Left renal cortex interstitium (tissue), 4 donors: ENCODE results near the gene IL20RB. TPM values are rescaled to one million over a fixed set of nuclear protein-coding genes. Genes with fewer than 3 reads are reported as not detected.
"Not testable (repeated sequence)": the region's sequence is repeated elsewhere in the genome, so short reads cannot be mapped to it uniquely, and the experiment has no call there.

ENCODE experiments used
- DNase-seq, 4 donors: peaks; one replicate each; pipeline ENCODE4 v3.0.0-alpha.2; 2013; ENCODE audit warnings: low read depth in 4 of 4, low spot score in 2 of 4, missing footprints in 1 of 4
- polyA plus RNA-seq, 4 donors: library from polyadenylated mRNA; unstranded; fragments of 120-200 nt; gene quantifications; one replicate each; pipeline ENCODE4 v1.2.1, GENCODE V29; 2013; ENCODE audit not compliant: insufficient read length in 4 of 4

Gene IL20RB
- polyA plus RNA-seq, 4 donors, result 0.29 to 0.54 (median 0.40) TPM

DNA sequence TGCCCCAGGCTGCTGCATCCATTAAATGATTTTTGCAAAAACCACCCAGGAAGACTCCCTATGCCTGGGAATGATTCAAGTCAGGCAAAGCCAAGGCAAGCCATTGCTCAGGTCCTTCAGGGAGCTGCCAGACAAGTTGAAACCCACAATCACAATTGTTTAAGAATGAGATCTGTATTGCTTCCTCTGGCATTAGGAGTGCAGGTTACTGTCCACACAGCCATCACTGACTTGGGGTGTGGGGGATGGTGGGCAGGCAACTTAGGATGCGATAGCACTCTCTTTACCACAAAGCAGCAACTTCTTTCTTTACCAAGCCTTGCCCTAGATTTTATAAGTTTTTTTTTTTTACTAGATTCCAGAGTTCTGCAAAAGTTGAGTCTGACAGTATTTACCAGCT lies 15.0 kb upstream of the IL20RB start:
- no peak for DNase-seq

DNA sequence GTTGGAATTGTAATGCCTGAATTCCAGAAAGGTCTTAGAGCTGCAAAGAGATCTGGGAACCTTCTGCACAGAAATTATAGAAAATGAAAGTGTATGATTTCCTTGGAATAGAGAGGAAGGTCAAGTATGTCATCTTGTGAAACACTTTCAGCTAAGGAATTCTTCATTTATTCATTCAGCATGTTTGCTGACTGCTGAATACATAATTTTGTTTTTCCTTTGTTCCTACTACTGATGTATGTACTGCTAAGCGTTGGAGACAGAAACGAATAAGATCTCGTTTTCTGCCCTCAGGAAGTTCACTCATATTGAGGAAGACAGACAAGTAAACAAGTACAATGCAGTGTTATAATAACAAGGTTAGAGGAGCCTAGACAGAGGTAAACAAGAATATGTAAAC lies 14.3 kb upstream of the IL20RB start:
- no peak for DNase-seq

DNA sequence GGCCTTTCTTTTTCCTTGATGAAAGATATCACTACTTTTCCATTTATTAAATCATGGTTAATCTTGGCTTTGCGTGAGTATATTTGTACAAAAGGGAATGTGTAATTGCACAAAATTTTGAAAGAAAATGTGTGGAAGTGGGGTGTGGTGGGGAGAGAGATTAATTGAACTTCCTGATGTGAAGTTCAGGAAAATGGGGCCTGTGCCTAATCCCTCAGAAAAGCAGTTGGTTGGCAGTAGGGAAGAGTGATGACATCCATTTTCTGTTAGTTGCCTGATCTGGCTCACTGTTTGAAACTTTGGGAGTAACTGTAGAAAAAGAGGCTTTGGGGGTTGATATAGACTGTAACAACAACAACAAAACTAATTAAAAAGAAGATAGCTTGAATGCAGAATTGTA lies 10.8 kb upstream of the IL20RB start:
- DNase-seq, result no peak

DNA sequence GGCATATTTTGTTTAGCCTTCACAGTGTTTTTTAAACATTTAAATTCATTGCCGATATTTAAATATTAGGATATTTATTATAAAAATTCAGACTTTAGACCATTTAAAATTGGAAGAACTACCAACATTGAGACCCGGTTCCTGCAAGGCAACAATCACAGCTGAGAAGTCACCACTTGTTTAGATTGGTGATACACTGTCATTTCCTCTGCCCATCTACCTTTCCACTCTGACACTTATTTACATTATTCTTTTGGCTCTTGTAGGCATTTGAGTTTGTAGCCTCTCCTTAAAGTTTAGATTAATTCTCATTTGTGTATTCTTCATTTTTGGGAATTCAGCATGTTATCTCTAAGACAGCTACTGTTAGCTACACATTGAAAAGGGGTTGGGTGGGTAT lies 10.3 kb upstream of the IL20RB start:
- DNase-seq, result no peak

GRCh38 chr3:136949146-136949545 lies 8.6 kb upstream of the IL20RB start:
- no peak for DNase-seq

DNA sequence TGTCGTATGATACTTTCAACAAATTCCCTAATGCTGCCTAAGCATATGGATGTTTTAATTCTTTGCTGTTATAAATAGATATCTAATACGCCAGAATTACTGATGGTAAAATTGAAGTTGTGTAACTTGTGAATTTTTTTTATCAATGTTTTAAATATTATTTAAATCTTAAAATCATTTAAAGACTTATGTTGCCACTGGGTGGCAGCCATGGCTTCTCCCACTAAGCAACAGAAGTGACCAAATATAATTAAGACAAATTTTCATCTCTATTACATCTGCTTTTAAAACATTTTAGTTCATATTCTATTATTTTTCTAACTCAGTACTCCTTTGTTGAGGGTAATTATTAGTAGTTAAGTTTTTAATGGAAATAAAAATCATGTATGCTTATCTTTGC lies 8.1 kb upstream of the IL20RB start:
- DNase-seq, result no peak

DNA sequence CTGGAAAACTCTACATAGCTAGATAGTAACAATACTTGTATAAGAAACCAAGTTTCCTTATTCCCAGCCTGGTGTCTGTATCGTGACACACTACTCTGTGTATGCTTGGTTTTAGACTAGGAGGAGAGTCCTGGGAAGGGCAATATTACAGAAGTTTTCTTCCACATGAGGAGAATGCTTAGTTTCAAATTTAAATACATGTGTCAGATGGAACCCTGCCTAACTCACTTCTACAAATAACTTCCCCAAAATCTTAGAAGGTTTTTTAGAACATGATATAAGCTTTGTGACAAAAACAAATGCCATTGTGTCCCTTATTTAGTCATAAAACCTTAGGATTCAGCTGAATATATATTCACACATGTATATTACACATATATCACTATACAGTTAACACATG lies 7.2 kb upstream of the IL20RB start:
- no peak for DNase-seq

DNA sequence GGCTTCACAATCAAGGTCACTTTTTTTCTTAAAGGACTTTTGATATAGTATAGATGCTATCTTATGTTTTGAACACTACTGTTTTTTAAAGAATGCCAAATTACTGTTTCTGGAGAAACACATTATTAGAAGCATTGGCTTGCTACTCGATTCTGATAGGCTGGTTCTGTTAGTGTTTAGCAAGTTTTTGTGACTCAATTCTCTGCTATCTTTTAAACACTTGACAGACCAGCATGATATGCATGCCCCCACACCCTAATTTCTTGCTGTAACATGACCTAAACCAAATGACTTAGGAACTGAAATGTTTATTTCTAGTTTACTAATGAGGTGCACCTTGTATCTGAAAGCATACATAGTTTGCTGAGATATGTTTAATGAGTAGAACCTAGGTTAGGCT lies 5.5 kb upstream of the IL20RB start:
- no peak for DNase-seq

DNA sequence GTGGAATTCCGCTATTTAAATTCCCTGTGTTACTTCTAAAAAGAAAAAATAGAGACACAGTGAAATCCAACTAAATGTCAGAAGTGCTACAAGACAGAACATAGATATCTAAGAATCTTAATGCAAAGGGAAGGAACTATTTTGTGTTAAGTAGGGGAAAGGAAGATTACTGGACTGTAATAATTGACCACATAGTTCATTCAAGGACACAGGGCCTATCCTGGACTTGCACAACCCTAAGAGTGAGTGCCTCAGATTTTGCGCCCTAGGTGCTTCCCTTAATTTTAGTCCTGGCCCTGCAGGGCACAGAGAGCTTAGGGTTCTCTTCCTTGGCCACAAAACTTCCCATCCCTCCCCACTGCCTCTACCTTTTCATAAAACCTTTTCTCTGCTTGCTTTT lies 3.5 kb upstream of the IL20RB start:
- no peak for DNase-seq

DNA sequence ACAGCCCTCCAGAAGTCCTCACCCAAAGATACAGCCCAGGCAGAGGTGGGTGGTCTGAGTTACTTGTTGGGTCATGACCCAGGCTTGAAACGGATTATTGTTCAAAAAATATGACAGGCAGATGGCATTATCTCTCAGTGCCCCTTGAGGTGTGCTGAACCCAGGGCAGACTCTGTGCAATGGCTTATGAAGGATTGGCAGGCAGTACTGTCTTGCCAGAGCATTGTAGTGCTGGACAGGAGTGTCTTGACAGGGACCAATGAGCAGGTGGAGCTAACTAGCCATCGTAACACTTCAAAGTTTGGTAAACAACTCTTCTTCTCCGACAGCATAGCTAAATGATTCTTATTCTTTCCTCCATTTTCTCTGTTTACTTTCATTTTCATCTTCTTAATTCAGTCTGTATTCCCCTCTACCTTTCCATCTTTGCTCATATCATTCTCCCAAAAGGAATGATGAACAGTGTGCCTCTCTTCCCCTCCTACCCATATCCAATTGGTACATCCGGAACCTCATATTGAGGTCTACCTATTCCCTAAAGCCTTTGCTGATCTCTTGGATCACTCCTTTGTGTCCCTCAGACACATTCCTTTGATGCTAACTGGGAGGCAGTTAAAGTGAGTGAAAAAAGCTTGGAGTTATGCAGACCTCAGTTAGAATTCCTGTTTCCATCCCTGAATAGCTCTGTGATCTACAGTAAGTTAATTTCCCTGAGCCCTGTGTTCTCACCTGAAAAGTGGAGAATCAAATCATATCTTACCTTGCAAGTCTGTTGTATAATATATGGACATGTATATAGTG lies 2.6 kb upstream of the IL20RB start:
- no peak for DNase-seq

GRCh38 chr3:136955813-136956212 lies 2.0 kb upstream of the IL20RB start:
- no peak for DNase-seq

GRCh38 chr3:136956971-136957370 lies 812 bp upstream of the IL20RB start:
- DNase-seq, result no peak

DNA sequence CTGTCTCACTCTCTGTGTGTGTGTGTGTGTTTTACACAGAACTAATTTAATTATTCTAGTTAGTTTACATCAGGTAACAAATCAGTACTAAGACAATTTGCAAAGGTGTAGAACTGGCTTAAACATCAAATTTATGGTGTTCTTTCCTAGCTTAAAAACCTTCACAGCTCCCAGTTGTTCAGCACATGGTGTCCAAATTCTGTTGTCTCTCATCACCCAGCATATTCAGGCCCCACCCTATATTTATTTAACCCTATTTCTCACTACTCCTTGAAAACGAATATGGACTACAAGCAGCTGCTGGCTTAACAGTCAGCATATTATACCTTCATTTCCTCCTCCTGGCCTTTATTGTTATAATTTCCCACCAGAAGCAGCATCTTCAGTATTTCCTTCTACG lies 1.2 kb downstream of the IL20RB start:
- DNase-seq, result no peak

DNA sequence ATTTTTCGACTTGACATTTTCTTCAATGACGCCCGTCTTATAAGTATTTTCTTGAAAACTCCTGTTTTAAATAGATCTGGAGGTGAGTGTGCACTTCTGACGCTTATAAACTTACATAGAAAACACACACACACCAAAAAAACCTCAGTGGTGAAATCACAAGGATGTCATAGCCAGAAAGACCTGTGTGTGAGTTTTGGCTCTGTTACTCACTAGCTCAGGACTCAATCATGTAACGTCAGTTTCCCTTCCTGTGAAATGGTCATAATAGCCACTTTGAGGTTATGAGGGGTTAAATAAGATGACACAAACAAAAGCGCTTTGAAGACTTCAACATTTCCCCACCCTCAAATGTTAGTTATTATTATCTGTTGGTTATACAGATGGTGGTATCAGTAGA lies 1.8 kb downstream of the IL20RB start:
- DNase-seq, result no peak

GRCh38 chr3:136960838-136961836 lies 3.4 kb downstream of the IL20RB start:
- DNase-seq, result no peak

GRCh38 chr3:136962927-136963326 lies 5.1 kb downstream of the IL20RB start:
- DNase-seq, result no peak

DNA sequence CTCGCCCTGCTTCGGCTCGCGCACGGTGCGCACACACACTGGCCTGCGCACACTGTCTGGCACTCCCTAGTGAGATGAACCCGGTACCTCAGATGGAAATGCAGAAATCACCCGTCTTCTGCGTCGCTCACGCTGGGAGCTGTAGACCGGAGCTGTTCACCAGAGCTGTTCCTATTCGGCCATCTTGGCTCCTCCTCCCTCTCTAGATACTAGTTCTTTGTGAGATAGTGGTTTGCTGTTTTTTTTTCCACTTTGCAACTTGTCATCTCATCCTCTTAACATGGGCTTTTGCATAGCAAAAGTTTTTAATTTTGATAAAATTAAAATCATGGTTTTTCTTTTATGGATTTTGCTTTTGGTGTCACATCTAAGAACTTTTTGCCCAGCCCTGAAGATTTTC lies 11.8 kb downstream of the IL20RB start:
- not testable (repeated sequence) for DNase-seq

DNA sequence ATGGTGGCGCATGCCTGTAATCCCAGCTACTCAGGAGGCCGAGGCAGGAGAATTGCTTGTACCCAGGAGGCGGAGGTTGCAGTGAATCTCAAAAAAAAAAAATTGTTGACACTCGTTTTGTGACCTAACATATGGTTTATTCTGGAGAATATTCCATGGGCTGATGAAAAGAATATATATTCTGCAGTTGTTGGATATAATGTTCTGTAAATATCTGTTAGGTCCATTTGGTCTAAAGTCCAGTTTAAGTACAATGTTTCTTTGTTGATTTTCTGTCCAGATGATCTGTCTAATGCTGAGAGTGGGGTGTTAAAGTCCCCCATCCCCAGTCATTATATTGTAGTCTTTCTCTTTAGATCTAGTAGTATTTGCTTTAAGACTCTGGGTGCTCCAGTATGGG lies 15.6 kb downstream of the IL20RB start:
- no peak for DNase-seq

GRCh38 chr3:136974670-136975069 lies 16.9 kb downstream of the IL20RB start:
- DNase-seq, result no peak

DNA sequence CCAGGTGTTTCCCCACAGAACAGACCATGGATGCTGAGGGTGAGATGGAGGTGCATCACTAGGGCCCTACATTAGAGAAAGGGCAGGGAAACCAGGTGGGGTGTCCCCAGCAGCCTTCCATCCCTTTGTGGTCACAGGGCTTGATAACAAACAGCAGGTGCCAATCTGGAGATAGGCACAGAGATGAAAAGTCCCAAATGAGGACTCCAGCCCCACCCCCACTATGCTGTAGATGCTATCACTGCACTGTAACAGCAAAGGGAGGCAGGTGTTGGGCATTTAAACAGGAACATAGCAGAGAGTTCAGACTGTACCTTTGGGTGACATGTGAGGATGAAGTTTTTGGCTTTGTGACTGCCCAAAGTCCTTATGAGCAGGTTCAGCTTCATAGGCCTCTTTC lies 21.4 kb downstream of the IL20RB start:
- DNase-seq, result no peak

- no peak for DNase-seq
Observed at GRCh38 chr3:136979684-136980083, 21.9 kb downstream of the IL20RB start.

DNA sequence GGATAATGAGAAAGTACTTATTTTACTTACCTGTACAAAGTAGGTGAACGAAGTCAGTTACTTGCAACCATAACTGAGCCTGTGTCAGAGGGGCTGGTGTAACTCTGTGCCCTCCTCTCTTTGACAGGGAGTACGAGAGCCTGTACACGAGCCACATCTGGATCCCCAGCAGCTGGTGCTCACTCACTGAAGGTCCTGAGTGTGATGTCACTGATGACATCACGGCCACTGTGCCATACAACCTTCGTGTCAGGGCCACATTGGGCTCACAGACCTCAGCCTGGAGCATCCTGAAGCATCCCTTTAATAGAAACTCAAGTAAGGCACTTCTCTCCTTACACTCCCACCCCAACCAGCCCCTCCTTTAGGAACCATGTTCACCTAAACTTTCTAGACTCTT lies 24.2 kb downstream of the IL20RB start:
- no peak for DNase-seq
